ENCODE results near the gene NUDCD3. TPM values are rescaled to one million over a fixed set of nuclear protein-coding genes. Genes with fewer than 3 reads are reported as not detected.
"Not testable (repeated sequence)": the region's sequence is repeated elsewhere in the genome, so short reads cannot be mapped to it uniquely, and the experiment has no call there.

Gene NUDCD3
- total RNA-seq, 1 experiment from 2014 or later, result 94.6 TPM

DNA sequence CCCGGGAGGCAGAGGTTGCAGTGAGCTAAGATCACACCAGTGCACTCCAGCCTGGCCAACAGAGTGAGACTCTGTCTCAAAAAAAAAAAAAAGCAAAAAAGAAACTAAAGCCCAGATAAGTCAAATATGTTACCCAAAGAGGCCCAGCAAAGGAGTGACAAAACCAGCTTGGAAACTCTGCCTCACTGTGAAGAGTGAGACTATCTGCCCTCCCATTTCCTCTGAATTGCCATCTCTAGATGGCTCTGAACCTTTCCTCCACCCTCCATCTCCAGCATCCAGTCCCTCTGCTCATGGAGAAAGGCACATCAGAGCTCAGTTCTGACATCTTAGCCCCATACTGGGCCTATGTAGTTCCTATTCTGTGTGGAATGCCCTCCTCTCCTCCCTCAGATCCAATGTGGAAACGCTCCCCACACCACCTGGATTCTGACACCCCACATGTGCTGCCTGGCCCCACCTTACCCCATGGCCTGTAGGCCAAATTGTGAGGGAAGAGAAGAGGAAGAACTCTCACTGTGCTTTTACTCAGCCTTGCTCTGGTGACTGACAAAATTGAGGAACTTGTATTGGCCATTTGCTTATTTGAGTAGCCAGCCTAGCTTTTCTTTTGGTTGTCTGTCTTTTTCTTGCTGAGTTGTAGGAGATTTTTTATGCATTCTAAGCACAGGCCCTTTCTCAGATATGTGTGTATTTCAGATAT, 18.0 kb upstream of the NUDCD3 start:
- ChIA-PET CTCF (no interaction called here), RAD21 (ENCODE audit: low non-redundant PET in 1 of 2, low total read pairs in 2 of 2, uncharacterized antibody in 2 of 2, unreplicated experiment in 2 of 2) (no interaction called here), POLR2A (no interaction called here)
- H3K9me3 ChIP-seq (ENCODE audit: control insufficient read depth in 1 of 2, insufficient read depth in 1 of 2, low read depth in 1 of 2, low read length in 2 of 2), result no peaks in the 10 kb centered on the region
- H2AFZ ChIP-seq (ENCODE audit: low read depth, low read length, poor library complexity, severe bottlenecking), result no peak overlapping the region
- TF ChIP-seq POLR2A (IDR thresholded peaks at IDR 0.05; ENCODE audit: borderline replicate concordance, extremely low read depth, insufficient read depth, insufficient read length) (no peak), FOSL1 (IDR thresholded peaks at IDR 0.05; ENCODE audit: low read depth) (no peak), CEBPB (IDR thresholded peaks at IDR 0.05; ENCODE audit: low read depth) (no peak), POLR2AphosphoS5 (IDR thresholded peaks at IDR 0.05; ENCODE audit: low read depth, low read length) (no peak), TCF7L2 (IDR thresholded peaks at IDR 0.05; ENCODE audit: borderline replicate concordance, extremely low read depth, insufficient read depth, insufficient read length) (no peak), ZNF274 (IDR thresholded peaks at IDR 0.05; ENCODE audit: low read depth, low read length) (no peak), YY1 (IDR thresholded peaks at IDR 0.05; ENCODE audit: extremely low read depth, insufficient replicate concordance, low read depth, low read length) (no peak), ZFX (IDR thresholded peaks at IDR 0.05) (no peak), JUND (IDR thresholded peaks at IDR 0.05) (no peak), SRF (IDR thresholded peaks at IDR 0.05; ENCODE audit: low read depth) (no peak), ELF1 (IDR thresholded peaks at IDR 0.05; ENCODE audit: borderline replicate concordance, low read depth) (no peak), SIN3A (IDR thresholded peaks at IDR 0.05; ENCODE audit: low read depth) (no peak), EGR1 (IDR thresholded peaks at IDR 0.05; ENCODE audit: low read depth) (no peak)
- TF ChIP-seq, protein P1, sequence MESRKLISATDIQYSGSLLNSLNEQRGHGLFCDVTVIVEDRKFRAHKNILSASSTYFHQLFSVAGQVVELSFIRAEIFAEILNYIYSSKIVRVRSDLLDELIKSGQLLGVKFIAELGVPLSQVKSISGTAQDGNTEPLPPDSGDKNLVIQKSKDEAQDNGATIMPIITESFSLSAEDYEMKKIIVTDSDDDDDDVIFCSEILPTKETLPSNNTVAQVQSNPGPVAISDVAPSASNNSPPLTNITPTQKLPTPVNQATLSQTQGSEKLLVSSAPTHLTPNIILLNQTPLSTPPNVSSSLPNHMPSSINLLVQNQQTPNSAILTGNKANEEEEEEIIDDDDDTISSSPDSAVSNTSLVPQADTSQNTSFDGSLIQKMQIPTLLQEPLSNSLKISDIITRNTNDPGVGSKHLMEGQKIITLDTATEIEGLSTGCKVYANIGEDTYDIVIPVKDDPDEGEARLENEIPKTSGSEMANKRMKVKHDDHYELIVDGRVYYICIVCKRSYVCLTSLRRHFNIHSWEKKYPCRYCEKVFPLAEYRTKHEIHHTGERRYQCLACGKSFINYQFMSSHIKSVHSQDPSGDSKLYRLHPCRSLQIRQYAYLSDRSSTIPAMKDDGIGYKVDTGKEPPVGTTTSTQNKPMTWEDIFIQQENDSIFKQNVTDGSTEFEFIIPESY (IDR thresholded peaks at IDR 0.05; ENCODE audit: extremely low read depth, insufficient replicate concordance, low read length), result no peak
- TF ChIP-seq, protein P2, sequence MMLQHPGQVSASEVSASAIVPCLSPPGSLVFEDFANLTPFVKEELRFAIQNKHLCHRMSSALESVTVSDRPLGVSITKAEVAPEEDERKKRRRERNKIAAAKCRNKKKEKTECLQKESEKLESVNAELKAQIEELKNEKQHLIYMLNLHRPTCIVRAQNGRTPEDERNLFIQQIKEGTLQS (IDR thresholded peaks at IDR 0.05), result no peak
- ATAC-seq (no peak), DNase-seq (ENCODE audit: low read depth, low spot score) (no peak)
- H3K4me2 ChIP-seq (ENCODE audit: low read length), result no peak overlapping the region
- H3K27me3 ChIP-seq (ENCODE audit: insufficient read depth, low read length), result no peaks in the 10 kb centered on the region
- H3K4me1 ChIP-seq (ENCODE audit: control insufficient read depth in 1 of 2, insufficient read depth in 2 of 2, low read length in 2 of 2), result no peaks in the 10 kb centered on the region
- H4K20me1 ChIP-seq (ENCODE audit: insufficient read depth), result no peaks in the 10 kb centered on the region
- H3K9ac ChIP-seq (ENCODE audit: low read length), result no peak overlapping the region
- no peak overlapping the region for H3K27ac ChIP-seq (ENCODE audit: low read depth, low read length)
- intact Hi-C loops (cut with micrococcal nuclease), result no loop called here
- no peaks in the 10 kb centered on the region for H3K36me3 ChIP-seq (ENCODE audit: control insufficient read depth in 1 of 2, insufficient read depth in 2 of 2, low read length in 2 of 2)
- no peaks in the 10 kb centered on the region for H3K9me2 ChIP-seq (ENCODE audit: insufficient read depth)
- no peak overlapping the region for H3K4me3 ChIP-seq (replicated peaks in 1 of 2; ENCODE audit: low read depth in 1 of 2, low read length in 2 of 2)
- BruUV-seq (replicated peaks), result no TSS peak
- no peaks in the 10 kb centered on the region for H3K79me2 ChIP-seq (ENCODE audit: insufficient read depth, low read length)

DNA sequence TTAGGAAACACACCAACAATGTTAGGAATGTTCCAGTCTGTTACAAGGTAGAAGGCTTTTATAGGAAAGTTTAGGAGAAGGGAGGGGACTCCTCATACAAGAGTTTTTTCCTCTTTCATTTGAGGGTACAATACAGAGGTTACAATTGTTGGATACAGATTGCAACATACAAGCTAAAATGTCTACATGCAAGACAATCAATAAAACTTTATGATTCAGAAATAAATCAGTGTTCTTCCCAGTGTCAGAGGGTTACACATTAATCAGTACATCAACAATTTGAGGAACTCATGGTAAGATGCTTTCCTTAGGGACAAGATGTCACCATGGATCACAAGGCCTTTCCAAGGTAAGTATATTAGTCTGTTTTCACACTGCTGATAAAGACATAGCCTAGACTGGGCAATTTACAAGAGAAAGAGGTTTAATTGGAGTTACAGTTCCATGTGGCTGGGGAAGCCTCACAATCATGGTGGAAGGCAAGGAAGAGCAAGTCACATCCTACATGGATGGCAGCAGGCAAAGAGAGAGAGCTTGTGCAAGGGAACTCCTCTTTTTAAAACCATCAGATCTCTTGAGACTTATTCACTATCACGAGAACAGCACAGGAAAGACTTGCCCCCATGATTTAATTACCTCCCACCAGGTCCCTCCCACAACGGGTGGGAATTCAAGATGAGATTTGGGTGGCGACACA, 16.3 kb upstream of the NUDCD3 start:
- ATAC-seq; H3K4me3 ChIP-seq (replicated peaks in 1 of 2; ENCODE audit: low read depth in 1 of 2, low read length in 2 of 2); POLR2A ChIA-PET; H2AFZ ChIP-seq (ENCODE audit: low read depth, low read length, poor library complexity, severe bottlenecking); H4K20me1 ChIP-seq (ENCODE audit: insufficient read depth); DNase-seq (ENCODE audit: low read depth, low spot score); H3K27ac ChIP-seq (ENCODE audit: low read depth, low read length); H3K9me3 ChIP-seq (ENCODE audit: control insufficient read depth in 1 of 2, insufficient read depth in 1 of 2, low read depth in 1 of 2, low read length in 2 of 2); H3K4me2 ChIP-seq (ENCODE audit: low read length); H3K9ac ChIP-seq (ENCODE audit: low read length); CTCF ChIA-PET; H3K4me1 ChIP-seq (ENCODE audit: control insufficient read depth in 1 of 2, insufficient read depth in 2 of 2, low read length in 2 of 2); H3K9me2 ChIP-seq (ENCODE audit: insufficient read depth); BruUV-seq (replicated peaks); H3K27me3 ChIP-seq (ENCODE audit: insufficient read depth, low read length); intact Hi-C loops (cut with micrococcal nuclease); RAD21 ChIA-PET (ENCODE audit: low non-redundant PET in 1 of 2, low total read pairs in 2 of 2, uncharacterized antibody in 2 of 2, unreplicated experiment in 2 of 2); H3K79me2 ChIP-seq (ENCODE audit: insufficient read depth, low read length); H3K36me3 ChIP-seq (ENCODE audit: control insufficient read depth in 1 of 2, insufficient read depth in 2 of 2, low read length in 2 of 2): not testable (repeated sequence)
